Dermis blood vessel endothelial cell (primary cell): ENCODE data around the gene ZNF496. TPM values are rescaled to one million over a fixed set of nuclear protein-coding genes. Genes with fewer than 3 reads are reported as not detected.

ENCODE experiments used
- DNase-seq: peaks from one replicate; pipeline ENCODE4 v3.0.0; 2010
- total RNA-seq: library from RNA; depleted of rRNA; stranded (reverse); fragments of >200 nt; gene quantifications from 2 replicates; pipeline ENCODE4 v1.2.3, GENCODE V29; 2014

The ZNF496 gene
- total RNA-seq, 1 donor from 2014 or later: 27.7 TPM

DNA sequence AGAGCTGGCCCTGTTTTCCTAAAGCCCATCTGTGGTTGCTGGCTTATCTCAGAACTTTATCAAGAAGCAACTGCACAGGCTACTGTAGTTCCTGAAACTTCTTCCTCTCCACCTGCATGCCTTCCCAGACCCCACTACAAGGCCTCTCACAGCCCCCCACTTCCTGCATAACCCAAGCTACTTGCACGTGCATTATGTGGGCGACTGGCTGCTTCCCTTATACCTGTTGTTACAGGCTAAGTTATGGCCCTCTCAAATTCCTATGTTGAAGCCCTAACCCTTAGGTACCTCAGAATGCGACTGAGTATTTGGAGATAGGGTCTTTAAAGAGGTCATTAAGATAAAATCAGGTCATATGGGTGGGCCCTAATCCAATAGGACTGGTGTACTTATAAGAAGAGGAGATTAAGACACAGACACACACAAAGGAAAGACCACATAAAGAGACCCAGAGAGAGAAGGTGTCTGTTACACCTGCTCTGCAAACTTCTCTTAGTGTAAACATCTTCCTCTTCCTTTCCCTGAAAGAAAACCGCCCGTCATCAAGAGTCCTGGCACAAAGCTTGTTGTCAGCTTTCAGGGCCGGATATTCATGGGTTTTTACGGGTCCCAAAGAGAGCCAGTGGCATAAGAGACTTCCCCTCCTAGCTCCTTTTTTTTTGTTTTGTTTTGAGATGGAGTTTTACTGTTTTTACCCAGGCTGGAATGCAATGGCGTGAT lies 5.1 kb downstream of the ZNF496 start:
- DNase-seq: no peak

DNA sequence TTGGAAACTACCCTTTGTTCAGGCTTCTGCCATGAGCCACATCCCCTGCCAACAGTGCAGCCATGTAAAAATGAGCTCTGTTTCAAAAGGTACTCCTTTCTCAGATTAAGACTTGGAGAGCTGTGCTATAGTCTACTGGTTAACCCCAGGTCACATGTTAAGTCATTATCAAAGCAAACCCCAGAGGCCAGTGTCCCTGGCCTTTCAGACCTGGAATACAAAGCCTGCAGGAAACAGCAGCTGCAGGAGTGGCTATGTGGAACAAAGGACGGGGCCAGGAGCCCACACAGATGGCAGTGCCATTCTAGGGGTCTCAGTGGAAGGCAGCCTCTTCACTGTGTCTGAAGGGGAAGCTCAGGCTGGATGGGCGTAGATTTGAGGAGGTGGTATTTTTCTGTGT lies 6.7 kb downstream of the ZNF496 start:
- DNase-seq: peak; percentile 61

DNA sequence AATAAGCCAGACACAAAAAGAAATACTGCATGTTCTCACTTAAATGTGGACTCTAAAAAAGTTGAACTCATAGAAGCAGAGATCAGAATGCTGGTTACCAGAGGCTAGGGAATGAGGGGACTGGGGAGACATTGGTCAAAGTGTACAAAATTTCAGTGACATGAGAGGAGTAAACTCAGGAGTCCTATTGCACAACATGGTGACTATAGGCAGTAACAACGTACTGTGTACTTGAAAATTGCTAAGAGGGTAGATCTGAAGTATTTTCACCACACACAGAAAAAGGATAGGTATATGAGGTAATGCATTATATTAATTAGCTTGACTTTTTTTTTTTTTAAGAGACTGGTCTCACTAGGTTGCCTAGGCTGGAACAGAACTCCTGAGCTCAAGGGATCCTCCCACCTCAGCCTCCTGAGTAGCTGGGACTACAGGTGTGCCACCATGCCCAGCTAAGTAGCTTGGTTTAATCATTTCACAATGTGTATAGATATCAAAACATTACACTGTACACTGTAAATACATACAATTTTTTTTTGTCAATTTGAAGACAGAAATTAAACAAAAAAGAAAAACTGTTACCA lies 7.4 kb downstream of the ZNF496 start:
- no peak for DNase-seq

DNA sequence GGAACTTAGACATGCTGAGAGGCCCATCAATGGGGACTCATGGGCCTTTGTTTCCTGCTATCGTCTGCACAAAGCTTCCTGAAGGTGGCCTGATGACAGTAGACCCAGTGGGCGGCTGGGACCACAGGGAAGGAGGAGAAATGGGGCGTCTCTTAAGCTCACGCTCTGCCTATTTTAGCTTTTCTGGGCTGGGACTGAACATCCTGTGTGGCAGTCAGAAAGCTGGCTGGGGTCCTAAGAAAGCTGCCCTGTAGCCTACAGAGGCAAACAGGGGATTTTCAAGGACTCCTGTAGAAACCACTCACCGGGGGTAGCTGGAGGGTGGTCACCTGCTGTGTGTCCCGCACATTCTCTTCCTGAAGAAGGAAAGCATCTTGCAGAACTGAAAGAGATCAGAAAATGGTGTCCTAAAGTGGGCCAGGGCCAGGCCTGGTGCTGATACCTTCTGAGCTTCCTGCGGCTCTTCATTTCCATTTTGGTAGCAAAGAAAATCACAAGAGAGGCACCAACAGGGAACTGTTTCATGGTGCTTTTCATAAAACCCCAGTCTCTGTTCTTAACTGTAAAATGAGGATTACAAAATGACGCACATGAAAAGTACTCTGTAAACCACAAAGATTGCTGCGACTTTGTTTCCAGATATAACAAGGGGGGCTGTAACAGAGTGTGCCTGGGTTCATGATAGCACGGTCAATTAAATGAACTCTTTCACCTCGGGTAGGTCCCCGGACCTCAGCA lies 8.6 kb downstream of the ZNF496 start:
- DNase-seq: no peak

DNA sequence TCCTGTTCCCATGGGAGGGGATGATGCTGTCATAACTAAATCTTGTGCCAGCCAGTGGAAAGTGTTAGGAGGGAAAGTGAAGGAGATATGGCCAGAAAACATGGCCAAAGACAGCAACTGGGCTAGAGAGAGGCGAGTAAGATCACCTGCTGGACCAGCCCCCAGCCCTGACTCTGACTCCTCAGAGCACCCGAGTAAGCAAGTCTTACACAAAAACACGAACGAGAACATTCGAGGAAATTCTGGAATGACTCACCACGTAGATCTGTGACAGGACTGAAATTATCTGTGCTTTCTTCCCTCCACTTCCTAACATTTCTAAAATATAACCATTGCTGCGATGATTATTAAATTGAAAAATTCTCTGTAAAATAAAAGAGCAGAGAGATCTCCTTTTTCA lies 9.2 kb downstream of the ZNF496 start:
- DNase-seq: peak; percentile 18

DNA sequence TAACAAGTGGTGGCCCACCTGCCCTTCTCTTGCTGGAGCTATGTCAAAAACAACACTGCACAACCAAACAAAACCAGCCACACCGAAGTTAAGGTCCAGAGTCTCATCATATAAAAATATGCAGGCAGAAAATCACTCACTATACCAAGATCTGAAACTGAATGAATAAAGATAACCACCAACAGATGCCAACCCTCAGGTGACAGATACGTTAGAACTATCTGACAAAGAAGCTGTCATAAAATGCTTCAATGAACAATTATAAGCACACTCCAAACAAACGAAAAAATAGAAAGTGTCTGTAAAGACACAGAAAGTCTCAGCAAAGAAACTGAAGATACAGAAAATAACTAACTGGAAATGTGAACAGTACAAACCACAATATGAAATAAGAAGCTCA lies 14.0 kb downstream of the ZNF496 start:
- DNase-seq: no peak

DNA sequence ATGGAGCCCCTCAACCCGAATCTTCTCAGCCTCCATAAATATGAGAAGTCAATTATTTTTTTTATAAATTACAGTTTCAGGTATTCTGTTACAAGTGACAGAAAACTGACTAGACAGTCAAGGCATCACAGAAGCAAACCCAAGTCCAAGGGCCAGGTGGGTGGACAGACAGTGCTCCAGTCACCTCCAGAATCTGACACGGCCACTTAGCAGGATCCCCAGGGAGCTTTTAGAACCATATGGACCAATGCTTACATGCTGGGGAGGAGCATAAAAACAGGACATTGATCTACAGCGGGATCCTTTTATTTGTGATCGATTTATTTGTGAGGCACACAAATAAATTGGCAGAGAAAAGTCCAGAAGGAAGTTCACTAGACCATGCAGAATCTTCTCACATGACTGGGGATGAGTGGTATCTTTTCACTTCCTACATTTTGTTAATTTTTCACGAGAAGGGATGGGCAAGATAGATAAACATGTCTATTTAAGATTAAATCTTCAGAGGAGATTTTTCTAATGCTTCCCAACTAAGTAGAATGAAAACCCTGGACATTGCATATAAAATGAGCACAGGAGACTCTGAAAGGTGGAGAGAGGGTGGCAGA lies 15.0 kb downstream of the ZNF496 start:
- DNase-seq: no peak

DNA sequence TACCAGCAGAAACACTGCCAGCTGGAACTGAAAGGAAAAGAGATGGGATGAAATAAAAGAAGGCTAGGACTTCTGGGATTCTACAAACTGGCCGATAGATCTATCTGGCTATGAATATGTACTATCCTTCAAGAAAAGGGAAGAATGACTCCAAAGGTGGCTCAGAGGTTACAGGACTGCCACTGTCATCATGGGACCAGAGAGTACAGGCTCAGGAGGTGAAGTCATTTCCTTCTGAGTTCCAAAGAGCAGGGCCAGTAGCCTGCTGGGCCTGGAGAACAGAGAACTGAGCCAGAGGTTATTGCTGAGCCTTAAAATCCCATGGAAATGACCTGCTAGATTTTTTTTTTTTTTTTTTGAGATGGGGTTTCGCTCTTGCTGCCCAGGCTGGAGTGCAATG lies 27.6 kb downstream of the ZNF496 start:
- DNase-seq: peak; percentile 41

DNA sequence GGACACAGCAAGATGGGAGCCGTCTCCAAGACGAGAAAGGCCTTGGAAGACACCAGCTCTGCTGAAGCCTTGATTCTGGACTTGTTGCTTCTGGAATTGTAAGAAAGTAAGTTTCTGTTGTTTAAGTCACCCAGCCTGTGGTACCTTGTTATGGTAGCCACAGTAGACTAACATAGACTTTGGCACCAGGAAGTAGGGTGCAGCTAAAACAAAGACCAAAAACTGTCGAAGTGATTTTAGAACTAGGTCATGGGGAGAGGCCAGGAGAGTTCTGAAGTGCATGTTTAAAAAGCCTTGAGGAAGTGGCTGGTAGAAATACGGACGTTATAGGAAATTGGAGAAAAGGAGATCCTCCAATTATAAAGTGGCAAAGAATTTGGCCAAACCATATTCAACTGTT lies 28.5 kb downstream of the ZNF496 start:
- DNase-seq: no peak

DNA sequence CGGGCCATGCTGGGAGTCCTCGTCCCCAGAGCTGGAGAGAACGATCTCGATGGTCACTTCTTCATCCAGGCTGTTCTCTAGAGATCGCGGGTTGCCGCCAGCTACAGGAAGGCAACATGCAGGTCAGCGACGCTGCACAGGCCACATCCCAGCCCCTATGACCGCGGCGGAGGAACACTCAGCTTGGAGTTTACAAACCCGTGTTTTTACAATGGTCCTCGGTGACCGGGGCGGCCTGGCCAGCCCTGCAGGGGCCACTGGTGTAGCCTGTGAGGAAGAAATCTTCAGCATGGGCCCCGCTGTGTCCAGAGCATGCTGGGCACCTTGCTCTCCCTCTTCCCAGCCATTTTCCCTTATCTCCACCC lies 30.5 kb downstream of the ZNF496 start:
- no peak for DNase-seq

DNA sequence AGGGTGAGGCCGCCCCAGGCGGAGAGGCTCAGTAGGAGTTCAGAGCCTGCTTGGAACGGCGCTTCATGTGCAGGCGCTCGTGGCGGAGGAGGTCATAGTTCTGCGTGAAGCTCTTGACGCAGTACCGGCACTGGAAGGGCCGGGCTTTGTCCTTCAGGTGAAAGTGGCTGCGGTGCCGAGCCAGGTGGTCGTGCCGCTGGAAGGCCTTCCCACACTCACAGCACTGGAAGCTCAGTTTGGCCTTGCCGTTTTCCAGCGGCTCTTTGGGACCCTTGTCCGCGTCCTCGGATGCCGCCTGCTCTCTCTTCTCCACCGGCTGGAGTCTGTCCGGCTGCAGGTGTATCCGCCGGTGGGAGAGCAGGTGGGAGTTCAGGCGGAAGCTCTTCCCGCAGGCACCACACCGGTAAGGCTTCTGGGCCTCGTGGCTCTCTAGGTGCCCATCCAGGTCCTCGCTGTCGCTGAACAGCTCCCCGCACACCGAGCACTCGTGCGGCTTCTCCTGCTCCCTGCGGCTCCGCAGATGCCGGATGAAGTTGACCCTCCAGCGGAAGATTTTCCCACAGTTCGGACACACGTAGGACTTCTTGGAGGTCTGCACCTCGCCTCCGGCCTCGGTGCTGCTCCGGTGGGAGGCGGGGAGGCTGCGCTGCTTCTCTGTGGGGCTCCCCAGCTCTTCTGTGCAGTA lies 31.0 kb downstream of the ZNF496 start:
- DNase-seq: no peak

DNA sequence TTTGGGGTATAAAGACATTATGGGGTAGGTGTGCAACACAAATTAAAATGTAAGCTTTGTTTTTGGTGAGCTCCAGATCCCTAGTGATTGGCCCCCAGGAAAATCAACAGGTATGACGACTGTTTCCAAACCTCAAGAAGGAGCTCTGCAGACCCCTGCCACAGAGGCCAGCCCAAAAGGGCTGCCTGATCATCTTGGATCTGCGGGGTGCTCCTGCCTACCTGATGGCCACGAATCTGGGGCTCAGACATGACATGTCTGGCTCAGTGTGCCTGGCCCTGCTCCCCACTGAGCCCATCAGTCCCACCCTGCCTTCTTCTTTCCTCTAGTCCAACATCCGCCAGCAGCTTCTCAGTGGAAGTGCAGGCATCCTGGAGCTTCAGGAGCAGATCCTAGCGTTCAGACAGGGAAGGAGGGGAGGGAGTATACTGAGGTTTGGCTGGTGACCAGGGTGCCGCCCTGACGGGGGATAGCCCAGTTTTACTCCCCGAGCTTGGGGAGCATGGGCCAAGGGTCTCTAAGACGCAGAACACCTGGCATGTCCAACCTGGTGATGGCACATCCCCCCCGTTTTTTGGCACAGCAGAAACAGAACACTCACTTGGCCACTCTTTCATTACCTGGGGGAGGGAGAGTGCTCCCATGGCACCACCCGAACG lies 31.8 kb downstream of the ZNF496 start:
- DNase-seq: no peak

DNA sequence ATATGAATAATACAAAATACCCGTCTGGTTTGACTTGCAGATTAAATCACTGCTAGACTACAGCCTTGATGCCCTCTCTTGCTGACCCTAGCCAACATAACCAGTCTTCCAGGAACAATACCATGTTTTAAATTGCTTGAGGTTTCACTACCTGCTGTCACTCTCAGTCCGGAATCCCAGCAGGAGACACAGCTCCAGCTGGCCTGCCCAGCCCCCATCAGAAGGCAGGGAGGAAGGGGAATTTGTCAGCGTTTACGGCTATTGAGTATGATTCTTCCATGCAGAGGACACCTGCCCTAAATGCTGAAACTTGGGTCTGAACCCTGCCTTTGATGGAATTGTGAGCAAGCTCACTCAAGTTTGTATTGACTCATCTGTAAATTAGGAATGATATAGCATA lies 33.0 kb downstream of the ZNF496 start:
- no peak for DNase-seq

DNA sequence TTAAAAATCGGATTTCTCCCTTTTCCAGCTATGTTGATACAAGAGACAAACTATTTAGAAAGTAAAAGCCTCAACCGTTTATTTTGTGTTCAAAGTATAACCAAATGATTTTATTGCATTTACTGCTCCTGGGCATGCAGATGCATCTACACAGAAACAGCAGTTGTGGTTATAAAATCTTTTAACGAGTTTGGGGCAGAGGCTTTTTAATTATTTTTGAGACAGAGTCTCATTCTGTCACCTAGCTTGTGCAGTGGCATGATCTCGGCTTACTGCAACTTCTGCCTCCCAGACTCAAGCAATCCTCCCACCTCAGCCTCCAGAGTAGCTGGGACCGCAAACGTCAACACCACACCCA lies 33.6 kb downstream of the ZNF496 start:
- DNase-seq: no peak

DNA sequence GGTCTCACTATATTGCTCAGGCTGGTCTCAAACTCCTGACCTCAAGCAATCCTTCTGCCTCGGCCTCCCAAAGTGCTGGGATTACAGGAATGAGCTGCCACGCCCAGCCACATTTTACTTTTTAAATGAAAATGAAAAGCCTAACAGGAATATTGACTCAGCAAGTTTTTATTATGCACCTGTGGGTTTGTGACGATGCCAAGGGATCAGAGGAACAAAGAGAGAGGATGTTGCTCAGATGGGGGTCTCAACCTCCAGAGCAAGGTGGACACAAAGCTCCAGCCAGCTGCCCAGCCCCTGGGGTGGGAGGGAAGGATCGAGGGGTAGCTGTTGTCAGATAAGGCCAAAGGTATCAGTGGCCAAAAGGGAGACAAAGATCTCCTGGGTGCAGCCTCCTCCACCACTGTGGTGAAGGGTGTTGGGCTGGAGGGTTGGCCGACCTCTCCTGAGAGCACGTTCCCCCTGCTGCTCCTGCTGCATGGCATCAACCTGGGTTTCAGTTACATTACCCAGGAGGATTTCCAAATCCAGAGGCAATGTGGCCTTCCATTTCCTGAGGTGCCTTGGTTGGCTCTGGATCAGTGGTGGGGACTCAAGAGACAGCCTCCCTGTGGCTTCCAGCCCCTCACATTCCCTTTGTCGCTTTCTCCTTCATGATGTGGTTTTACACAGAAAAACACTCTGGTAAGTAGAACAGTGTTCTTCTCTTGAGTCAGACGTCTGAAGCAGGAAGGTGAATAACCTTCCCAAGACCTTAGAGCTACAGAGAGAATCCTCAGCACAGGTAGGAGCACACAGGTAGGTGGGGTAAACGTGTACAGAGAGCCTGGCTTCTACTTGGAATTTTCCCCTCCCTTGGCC lies 34.2 kb downstream of the ZNF496 start:
- DNase-seq: no peak

DNA sequence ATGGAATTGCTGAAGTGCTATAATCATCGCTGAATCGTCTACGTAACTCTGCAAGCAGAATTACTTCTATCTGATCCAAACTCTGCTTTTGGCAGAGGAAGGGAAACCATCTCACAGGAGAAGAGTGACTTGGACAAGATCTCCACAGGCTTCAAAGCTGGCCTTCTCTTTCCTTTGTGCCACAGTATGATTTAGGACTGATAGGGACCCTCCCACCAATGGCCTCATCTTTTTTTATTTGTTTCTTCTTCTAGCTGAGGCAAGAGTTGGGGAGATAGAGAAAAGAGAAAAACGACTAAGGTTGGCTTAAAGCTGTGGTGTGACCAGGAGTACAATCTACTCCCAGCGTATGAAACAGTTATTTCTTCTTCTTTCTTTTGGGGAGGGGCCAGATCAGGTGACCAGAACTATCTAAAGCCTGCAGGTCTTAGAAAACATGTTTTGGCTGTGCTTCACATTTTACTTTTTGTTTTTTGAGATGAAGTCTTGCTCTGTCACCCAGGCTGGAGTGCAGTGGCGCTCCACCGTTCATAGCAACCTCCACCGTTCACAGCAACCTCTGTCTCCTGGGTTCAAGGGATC lies 35.0 kb downstream of the ZNF496 start:
- DNase-seq: no peak

DNA sequence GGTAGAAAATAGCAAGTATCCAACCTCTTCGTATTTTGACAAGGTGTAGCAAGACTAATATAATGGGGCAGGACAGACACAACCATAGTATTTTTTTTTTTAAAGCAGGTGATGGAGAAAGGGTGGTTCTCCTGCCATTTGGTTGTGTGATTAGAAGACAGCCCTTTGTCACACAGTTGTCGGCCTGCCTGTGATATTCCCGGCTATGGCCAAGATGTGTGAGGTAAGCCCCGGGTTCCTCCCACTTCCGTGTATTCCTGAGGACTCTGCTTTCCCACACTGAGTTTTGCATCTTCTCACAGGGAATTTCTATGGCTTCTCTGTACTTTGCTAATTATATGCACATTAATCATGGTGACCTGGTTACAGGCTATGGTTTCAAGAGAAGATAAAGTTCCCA lies 35.9 kb downstream of the ZNF496 start:
- no peak for DNase-seq

DNA sequence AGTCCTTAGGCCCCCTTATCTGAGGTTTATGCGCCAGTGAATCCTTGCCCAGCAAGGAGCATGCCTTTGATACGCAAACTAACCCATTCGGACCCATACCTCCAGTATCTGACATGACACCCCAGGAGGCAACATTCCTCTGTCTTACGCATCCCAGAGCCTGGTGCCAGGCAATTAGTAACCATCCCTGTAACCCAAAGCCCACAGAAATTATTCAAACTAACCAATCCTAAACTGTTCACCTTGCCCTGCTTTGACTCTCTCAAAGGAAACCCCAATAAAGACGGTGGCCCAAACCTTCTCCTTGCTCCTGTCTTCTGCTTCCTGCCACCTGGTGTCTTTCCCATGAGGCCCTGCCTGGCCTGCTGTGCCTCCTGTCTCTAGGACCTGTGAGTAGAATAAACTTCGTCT lies 36.4 kb downstream of the ZNF496 start:
- no peak for DNase-seq

DNA sequence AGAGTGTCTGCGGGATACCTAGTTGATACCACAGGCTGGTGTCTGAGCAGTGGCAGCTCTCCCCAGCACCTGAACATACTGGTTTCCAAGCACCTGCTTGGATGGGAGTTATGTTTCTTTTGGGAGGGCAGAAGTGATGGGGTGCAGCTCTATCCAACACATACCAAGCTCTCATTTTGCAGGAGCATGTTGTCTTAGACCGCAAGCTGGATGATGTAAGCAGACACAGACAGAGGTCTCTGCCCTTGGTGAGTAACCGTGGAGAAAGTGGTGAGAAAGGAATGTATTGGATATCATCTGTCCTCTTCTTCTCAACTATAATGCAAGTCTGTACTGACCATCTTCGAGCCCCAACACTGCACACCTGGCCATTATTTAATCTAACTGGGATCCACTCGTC lies 37.4 kb downstream of the ZNF496 start:
- DNase-seq: no peak

DNA sequence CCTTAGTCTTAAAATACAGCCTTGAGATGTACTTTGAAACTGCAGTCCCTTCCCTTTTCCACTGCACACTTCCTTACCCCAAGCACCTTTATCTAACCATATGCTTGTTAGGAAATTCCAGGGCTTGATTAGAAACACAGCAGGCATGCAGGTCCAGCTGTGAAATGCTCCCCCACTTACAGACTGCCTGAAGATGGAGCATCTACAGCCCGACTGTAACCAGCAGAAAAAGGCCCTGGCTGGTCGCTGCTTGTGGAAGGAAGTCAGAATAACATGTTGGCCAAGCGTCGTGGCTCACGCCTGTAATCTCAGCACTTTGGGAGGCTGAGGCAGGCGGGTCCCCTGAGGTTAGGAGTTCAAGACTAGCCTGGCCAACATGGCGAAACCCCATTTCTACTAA lies 38.6 kb downstream of the ZNF496 start:
- DNase-seq: no peak

DNA sequence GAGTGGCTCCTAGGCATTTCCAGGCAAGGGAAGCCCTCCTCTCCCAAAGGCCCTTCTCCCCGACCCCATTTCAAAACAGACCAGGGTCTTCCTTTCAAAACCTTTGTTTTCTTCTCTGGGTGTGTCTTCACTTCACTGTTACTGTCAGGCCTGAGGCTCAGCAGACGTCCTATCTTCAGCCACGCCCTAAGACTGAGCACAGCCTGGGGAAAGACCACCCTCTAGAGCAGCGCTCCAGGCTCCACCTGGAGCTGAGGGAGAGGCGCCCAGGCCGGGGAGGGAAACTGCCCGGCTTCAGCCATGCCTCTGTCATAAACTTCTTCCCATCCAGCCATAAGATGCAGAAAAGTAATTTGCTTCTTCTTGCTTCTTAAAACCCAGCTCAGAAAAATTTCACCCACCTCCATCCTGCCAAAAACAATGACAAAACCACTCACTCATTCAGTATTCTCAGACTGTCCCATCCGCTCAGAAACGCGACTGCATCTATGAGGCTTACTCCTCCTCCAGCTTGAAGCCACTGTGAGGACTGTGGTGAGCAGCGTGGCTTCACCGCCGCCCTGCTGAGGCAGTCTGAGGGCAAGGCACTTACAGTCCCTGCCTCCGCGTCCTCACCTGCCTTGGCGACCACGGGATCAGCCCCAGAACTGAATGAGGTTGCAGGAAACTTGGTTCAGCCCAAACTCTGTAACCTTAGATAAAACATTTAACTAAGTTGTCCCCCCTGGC lies 39.7 kb downstream of the ZNF496 start:
- no peak for DNase-seq
